Measurements from ENCODE around the gene RPS21.

RPS21 gene

GRCh38 chr20:62368392-62368975, 18.4 kb upstream of the RPS21 start:
- DNase-seq (ENCODE audit: low read depth), result no peak
- peak; percentile 3 for TF ChIP-seq CTCF (IDR thresholded peaks at IDR 0.05; ENCODE audit: control insufficient read depth, insufficient read depth, low read depth, low read length, missing control alignments)
- no peak overlapping the region for H3K4me3 ChIP-seq (ENCODE audit: control insufficient read depth, low read depth, low read length)

GRCh38 chr20:62368976-62369814, 17.7 kb upstream of the RPS21 start:
- no peak overlapping the region for H3K4me3 ChIP-seq (ENCODE audit: control insufficient read depth, low read depth, low read length)
- peak; percentile 36 for TF ChIP-seq CTCF (IDR thresholded peaks at IDR 0.05; ENCODE audit: control insufficient read depth, insufficient read depth, low read depth, low read length, missing control alignments)
- no peak for DNase-seq (ENCODE audit: low read depth)

GRCh38 chr20:62369815-62370114, 17.1 kb upstream of the RPS21 start:
- TF ChIP-seq CTCF (IDR thresholded peaks at IDR 0.05; ENCODE audit: control insufficient read depth, insufficient read depth, low read depth, low read length, missing control alignments), result no peak
- no peak overlapping the region for H3K4me3 ChIP-seq (ENCODE audit: control insufficient read depth, low read depth, low read length)
- DNase-seq (ENCODE audit: low read depth), result no peak

GRCh38 chr20:62370115-62370806, 16.6 kb upstream of the RPS21 start:
- no peak overlapping the region for H3K4me3 ChIP-seq (ENCODE audit: control insufficient read depth, low read depth, low read length)
- DNase-seq (ENCODE audit: low read depth), result peak; percentile 52
- no peak for TF ChIP-seq CTCF (IDR thresholded peaks at IDR 0.05; ENCODE audit: control insufficient read depth, insufficient read depth, low read depth, low read length, missing control alignments)

- TF ChIP-seq CTCF (IDR thresholded peaks at IDR 0.05; ENCODE audit: control insufficient read depth, insufficient read depth, low read depth, low read length, missing control alignments), result no peak
- no peak overlapping the region for H3K4me3 ChIP-seq (ENCODE audit: control insufficient read depth, low read depth, low read length)
- no peak for DNase-seq (ENCODE audit: low read depth)
These were observed 15.9 kb upstream of the RPS21 start for GRCh38 chr20:62370807-62371587.

- no peak overlapping the region for H3K4me3 ChIP-seq (ENCODE audit: control insufficient read depth, low read depth, low read length)
- no peak for TF ChIP-seq CTCF (IDR thresholded peaks at IDR 0.05; ENCODE audit: control insufficient read depth, insufficient read depth, low read depth, low read length, missing control alignments)
- no peak for DNase-seq (ENCODE audit: low read depth)
These were observed 15.3 kb upstream of the RPS21 start for GRCh38 chr20:62371588-62372041.

Data from AG09309 (cell line).